ENCODE measurements around the gene DCAF5.

DNA sequence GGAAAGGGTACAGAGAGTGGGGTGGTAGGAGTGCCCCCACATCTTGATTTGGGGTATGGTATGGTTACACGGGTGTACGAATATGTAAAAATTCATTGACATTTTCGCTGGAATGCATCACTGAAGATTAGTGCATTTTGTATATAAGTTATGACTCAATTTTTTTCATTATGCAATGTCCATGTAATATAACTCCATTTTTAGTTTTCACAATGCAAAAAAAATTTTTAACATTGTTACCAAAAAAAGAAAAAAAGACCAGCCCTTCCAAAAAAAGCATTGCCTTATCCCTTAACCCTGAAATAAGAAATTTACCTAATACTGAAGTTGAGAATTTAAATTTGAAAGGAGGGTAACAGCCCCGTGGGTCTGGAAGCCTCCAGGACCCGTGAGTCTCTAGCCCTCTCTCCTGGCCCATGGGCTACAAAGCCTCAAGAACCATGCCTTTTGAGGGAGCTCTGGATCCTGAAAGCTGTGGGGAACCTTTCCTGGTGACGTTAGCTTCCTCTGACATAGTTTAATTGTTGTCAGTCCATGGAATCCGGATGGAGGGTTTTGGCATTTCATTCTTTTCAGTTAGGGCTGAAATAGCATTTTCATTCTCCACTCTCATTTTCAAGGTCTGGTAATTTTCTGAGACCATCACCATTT, 118.2 kb downstream of the DCAF5 start:
- TF ChIP-seq CTCF (IDR thresholded peaks at IDR 0.05; ENCODE audit: low read depth, low read length) (no peak), POLR2A (IDR thresholded peaks at IDR 0.05; ENCODE audit: extremely low read depth, insufficient read length) (no peak), MYC (IDR thresholded peaks at IDR 0.05; ENCODE audit: low read depth, low read length) (no peak)
- TF ChIP-seq, protein P1, sequence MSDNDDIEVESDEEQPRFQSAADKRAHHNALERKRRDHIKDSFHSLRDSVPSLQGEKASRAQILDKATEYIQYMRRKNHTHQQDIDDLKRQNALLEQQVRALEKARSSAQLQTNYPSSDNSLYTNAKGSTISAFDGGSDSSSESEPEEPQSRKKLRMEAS (IDR thresholded peaks at IDR 0.05; ENCODE audit: low read depth, low read length): no peak

Data from NB4 (cell line).